GM12865 (cell line): ENCODE measurements around the gene PLEKHA8.
"Not testable (repeated sequence)": the region's sequence is repeated elsewhere in the genome, so short reads cannot be mapped to it uniquely, and the experiment has no call there.

Experiments
- DNase-seq: peaks from one replicate; pipeline ENCODE4 v3.0.0; 2010; ENCODE audit warnings: low read depth
- H3K4me3 ChIP-seq: 2 replicates; pipeline ENCODE4 v1.5.1; 2011; ENCODE audit warnings: mild to moderate bottlenecking, low read depth, low read length, control low read depth
- CTCF ChIP-seq: IDR thresholded peaks from 2 replicates; pipeline ENCODE4 v1.5.1; 2011; ENCODE audit warnings: low read length, control low read depth, low read depth, inconsistent platforms; ENCODE audit not compliant: insufficient read depth; ENCODE audit errors: missing control alignments

The PLEKHA8 gene

GRCh38 chr7:30091491-30091912 lies 63.3 kb downstream of the PLEKHA8 start:
- TF ChIP-seq CTCF: no peak

GRCh38 chr7:30091987-30092386 lies 63.8 kb downstream of the PLEKHA8 start:
- no peak for DNase-seq
- no peak for TF ChIP-seq CTCF
- H3K4me3 ChIP-seq: no peak overlapping the region

More at GRCh38 chr7:30091491-30091912, 63.3 kb downstream of the PLEKHA8 start:
- H3K4me3 ChIP-seq: no peak overlapping the region
- no peak for DNase-seq

DNA sequence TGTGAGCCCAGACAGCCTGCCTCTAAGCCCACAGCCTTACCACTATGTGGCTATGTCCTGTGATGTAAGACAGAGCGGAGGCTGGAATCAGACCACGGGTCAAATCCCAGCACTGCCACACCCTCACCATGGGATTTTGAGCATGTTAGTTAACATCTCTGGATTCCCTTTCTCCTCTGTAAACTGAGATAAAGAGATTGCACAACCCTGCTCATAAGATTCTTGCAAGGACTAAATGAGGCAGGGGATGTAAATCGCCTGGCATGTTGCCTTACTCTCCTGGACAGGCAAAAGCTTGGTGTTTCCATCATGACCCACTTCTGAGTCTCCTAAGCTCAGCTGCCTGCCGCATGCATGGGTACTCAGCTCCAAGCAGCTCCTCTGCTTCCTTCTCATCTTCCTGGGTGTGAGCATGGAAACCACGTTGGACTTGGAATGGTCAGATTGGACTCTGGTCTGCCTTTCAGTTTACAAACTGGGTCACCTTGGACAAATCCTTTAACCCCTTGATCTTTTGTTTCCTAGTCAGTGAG lies 65.3 kb downstream of the PLEKHA8 start:
- TF ChIP-seq CTCF: no peak
- DNase-seq: no peak
- no peak overlapping the region for H3K4me3 ChIP-seq

GRCh38 chr7:30098599-30098998 lies 70.4 kb downstream of the PLEKHA8 start:
- not testable (repeated sequence) for DNase-seq, H3K4me3 ChIP-seq

DNA sequence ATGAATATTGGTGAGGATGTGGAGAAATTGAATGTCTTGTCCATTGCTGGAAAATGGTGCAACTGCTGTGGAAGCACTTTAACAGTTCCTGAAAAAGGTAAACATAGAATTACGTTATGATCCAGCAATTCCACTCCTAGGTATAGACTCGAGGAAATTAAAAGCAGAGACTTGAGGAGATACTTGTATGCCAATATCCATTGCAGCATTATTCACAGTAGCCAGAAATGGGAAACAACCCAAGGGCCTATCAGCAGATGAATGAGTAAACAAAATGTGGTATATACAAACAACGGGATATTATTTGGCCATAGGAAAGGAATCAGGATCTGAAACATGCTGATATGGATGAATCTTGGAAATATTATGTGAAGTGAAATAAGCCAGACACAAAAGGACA lies 74.1 kb downstream of the PLEKHA8 start:
- no peak for TF ChIP-seq CTCF
- H3K4me3 ChIP-seq: no peak overlapping the region
- no peak for DNase-seq

- TF ChIP-seq CTCF: no peak
- H3K4me3 ChIP-seq: no peak overlapping the region
- no peak for DNase-seq
Observed at GRCh38 chr7:30104157-30104556, 75.9 kb downstream of the PLEKHA8 start.

- no peak overlapping the region for H3K4me3 ChIP-seq
- no peak for TF ChIP-seq CTCF
- DNase-seq: no peak
Observed at GRCh38 chr7:30112103-30112713, 84.0 kb downstream of the PLEKHA8 start.
